ENCODE results near the gene MOG.

MOG gene

GRCh38 chr6:29656798-29657197, at the start of gene MOG:
TSS of gene MOG (plus strand) at chr6:29657092. CDS start at chr6:29657210, 118 bp downstream.
- DNase-seq: no peak

- DNase-seq: no peak
These were observed 48.8 kb upstream of the MOG start for GRCh38 chr6:29608131-29608530.

- no peak for DNase-seq
These were observed 46.4 kb upstream of the MOG start for GRCh38 chr6:29610540-29610939.

- DNase-seq: no peak
These were observed 45.5 kb upstream of the MOG start for GRCh38 chr6:29611426-29611825.

GRCh38 chr6:29617782-29618554, 38.9 kb upstream of the MOG start:
- no peak for DNase-seq

- DNase-seq: no peak
These were observed 37.2 kb upstream of the MOG start for GRCh38 chr6:29619578-29620160.

GRCh38 chr6:29620630-29621029, 36.3 kb upstream of the MOG start:
- DNase-seq: no peak

- DNase-seq: no peak
These were observed 32.4 kb upstream of the MOG start for GRCh38 chr6:29624520-29624961.

- DNase-seq: no peak
These were observed 31.5 kb upstream of the MOG start for GRCh38 chr6:29625337-29625930.

GRCh38 chr6:29626948-29627754, 29.7 kb upstream of the MOG start:
- DNase-seq: no peak

GRCh38 chr6:29627755-29628418, 29.0 kb upstream of the MOG start:
- peak; percentile 69 for DNase-seq

GRCh38 chr6:29628419-29629281, 28.2 kb upstream of the MOG start:
- DNase-seq: peak; percentile 96

- no peak for DNase-seq
These were observed 27.3 kb upstream of the MOG start for GRCh38 chr6:29629571-29629970.

- no peak for DNase-seq
These were observed 26.6 kb upstream of the MOG start for GRCh38 chr6:29630315-29630714.

- no peak for DNase-seq
These were observed 25.6 kb upstream of the MOG start for GRCh38 chr6:29631209-29631810.

- DNase-seq: peak; percentile 47
These were observed 24.8 kb upstream of the MOG start for GRCh38 chr6:29631860-29632731.

- DNase-seq: peak; percentile 96
These were observed 23.9 kb upstream of the MOG start, which contains the start of gene GABBR1 for GRCh38 chr6:29632789-29633533. TSS of gene GABBR1 (minus strand) at chr6:29633183. CDS start at chr6:29632385, 798 bp downstream.

- no peak for DNase-seq
These were observed 23.4 kb upstream of the MOG start for GRCh38 chr6:29633534-29633905.

- DNase-seq: no peak
These were observed 19.6 kb upstream of the MOG start for GRCh38 chr6:29637247-29637646.
